Stomach (tissue), 9 donors: ENCODE measurements around the gene NAGPA. TPM values are rescaled to one million over a fixed set of nuclear protein-coding genes. Genes with fewer than 3 reads are reported as not detected.

Experiments
- DNase-seq, 2 donors: peaks; one replicate each; pipeline versions ENCODE4 v3.0.0 to v3.0.0-alpha.2; 2013 to 2019
- H3K27ac ChIP-seq, 5 donors: fragments of 200-600 bp in 4 of 5; sonication (generic) in 4 of 5; one replicate each; pipeline ENCODE4 v1.5.1; 2013 to 2019; ENCODE audit warnings: mild to moderate bottlenecking in 1 of 5, moderate library complexity in 1 of 5
- H3K27me3 ChIP-seq, 3 donors: fragments of 200-600 bp; sonication (generic); one replicate each; pipeline ENCODE4 v1.5.1; 2017 to 2019; ENCODE audit warnings: mixed run types in 1 of 3
- H3K36me3 ChIP-seq, 4 donors: fragments of 200-600 bp; sonication (generic); 1 replicate in 3 of 4; 2 replicates in 1 of 4; pipeline ENCODE4 v1.5.1; 2016 to 2019
- H3K4me1 ChIP-seq, 4 donors: fragments of 200-600 bp; sonication (generic); one replicate each; pipeline ENCODE4 v1.5.1; 2016 to 2019
- H3K4me3 ChIP-seq, 4 donors: fragments of 200-600 bp; sonication (generic) in 3 of 4; one replicate each; pipeline ENCODE4 v1.5.1; 2016 to 2019; ENCODE audit warnings: mild to moderate bottlenecking in 1 of 4
- H3K9me3 ChIP-seq, 4 donors: fragments of 200-600 bp; sonication (generic); one replicate each; pipeline ENCODE4 v1.5.1; 2016 to 2019
- EP300 ChIP-seq: sonication (generic); formaldehyde crosslinking; IDR thresholded peaks from one replicate; pipeline ENCODE4 v1.6.1; 2017; ENCODE audit warnings: antibody characterized with exemption
- POLR2A ChIP-seq, 4 donors: fragments of 450-650 bp; IDR thresholded peaks; one replicate each; pipeline ENCODE4 v1.6.1; 2016; ENCODE audit warnings: antibody characterized with exemption in 4 of 4, control low read depth in 2 of 4, mild to moderate bottlenecking in 1 of 4, moderate library complexity in 1 of 4
- POLR2AphosphoS5 ChIP-seq, 3 donors: sonication (generic); formaldehyde crosslinking; IDR thresholded peaks; one replicate each; pipeline ENCODE4 v1.6.1; 2016; ENCODE audit warnings: antibody characterized with exemption in 3 of 3
- WGBS, 5 donors: extraction: QIAGEN DNeasy Blood & Tissue Kit in 3 of 5; methylation state at CpG; one replicate each; pipeline versions ENCODE4 v1.1.5 to v1.1.7; 2013 to 2018; 5-methylcytosine and 5-hydroxymethylcytosine counted together
- intact Hi-C: fragments of 100-400 bp; cut with DNase I; formaldehyde crosslinking; loops from one replicate; pipeline ENCODE4 v1.15.1; 2023; ENCODE audit warnings: low total_unique reads
- polyA plus RNA-seq, 3 donors: library from polyadenylated mRNA; stranded (reverse); fragments of 200-250 nt; gene quantifications; one replicate each; pipeline ENCODE4 v1.2.3, GENCODE V29; 2013
- total RNA-seq, 5 donors: library from RNA; depleted of rRNA; stranded (reverse); fragments of >200 nt; gene quantifications; one replicate each; pipeline versions ENCODE4 v1.1.0 to v1.2.3, GENCODE V29; 2014 to 2016
- TF ChIP-seq, protein P1 (sequence below), 7 experiments: fragments of 450-650 bp in 4 of 7; fragments of 200-600 bp in 3 of 7; sonication (generic) in 3 of 7; IDR thresholded peaks; one replicate each; pipeline ENCODE4 v1.5.1; 2016 to 2019; ENCODE audit warnings: antibody characterized with exemption in 7 of 7, control low read depth in 2 of 7, mild to moderate bottlenecking in 1 of 7
- donor health status: healthy with polysubstance abuse.
- donor health status: Bipolar disorder and iron deficiency.
- donor health status: healthy.

The NAGPA gene
- total and polyA plus RNA-seq, 8 donors: 10.0 to 139 (median 24.2) TPM

DNA sequence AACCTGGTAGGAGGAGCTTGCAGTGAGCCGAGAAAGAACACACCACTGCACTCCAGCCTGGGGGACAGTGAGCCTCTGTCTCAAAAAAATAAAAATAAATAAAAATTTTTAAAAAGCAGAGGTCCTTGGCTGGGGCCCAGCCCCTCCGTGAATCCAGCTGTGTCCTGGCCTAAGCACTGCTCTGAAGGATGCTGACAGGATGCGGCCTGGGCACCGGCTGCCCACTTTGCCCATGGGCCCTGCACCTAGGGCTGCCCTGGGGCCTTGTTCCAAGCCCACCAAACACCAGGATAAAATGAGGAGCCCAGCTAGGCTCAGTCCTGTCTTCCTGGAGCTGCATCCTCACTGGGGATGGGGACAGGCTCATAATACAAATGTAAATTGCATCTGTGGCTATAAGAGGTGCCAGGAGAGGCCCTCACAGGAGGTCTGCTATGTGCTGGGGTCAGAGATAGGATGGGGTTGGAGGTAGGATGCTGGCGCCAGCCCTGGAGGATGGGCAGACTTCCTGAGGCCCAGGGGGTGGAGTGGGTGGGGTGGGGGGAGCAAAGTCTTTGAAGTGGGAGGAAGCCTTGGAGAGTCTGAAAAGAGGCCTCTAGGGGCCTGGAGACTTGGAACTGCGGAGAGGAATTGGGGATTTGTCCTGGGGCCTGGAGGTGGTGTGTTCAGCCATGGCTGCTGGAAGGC is 25.8 kb upstream of the NAGPA start:
- TF ChIP-seq EP300: no peak
- TF ChIP-seq POLR2AphosphoS5 (IDR thresholded peaks at IDR 0.05): no peak
- no peak for TF ChIP-seq POLR2A (IDR thresholded peaks at IDR 0.05)
- TF ChIP-seq, protein P1, sequence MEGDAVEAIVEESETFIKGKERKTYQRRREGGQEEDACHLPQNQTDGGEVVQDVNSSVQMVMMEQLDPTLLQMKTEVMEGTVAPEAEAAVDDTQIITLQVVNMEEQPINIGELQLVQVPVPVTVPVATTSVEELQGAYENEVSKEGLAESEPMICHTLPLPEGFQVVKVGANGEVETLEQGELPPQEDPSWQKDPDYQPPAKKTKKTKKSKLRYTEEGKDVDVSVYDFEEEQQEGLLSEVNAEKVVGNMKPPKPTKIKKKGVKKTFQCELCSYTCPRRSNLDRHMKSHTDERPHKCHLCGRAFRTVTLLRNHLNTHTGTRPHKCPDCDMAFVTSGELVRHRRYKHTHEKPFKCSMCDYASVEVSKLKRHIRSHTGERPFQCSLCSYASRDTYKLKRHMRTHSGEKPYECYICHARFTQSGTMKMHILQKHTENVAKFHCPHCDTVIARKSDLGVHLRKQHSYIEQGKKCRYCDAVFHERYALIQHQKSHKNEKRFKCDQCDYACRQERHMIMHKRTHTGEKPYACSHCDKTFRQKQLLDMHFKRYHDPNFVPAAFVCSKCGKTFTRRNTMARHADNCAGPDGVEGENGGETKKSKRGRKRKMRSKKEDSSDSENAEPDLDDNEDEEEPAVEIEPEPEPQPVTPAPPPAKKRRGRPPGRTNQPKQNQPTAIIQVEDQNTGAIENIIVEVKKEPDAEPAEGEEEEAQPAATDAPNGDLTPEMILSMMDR (IDR thresholded peaks at IDR 0.05): no peak
- no peaks in the 10 kb centered on the region for H3K27me3 ChIP-seq
- intact Hi-C loops: no loop called here
- no peaks in the 10 kb centered on the region for H3K9me3 ChIP-seq
- H3K4me3 ChIP-seq: no peak overlapping the region
- peaks cover 0 to 6% (median 4%) of the 10 kb centered on the region in 4 donors for H3K4me1 ChIP-seq
- no peak for DNase-seq
- H3K27ac ChIP-seq: no peak overlapping the region
- WGBS, 5 donors: 77 to 87% (median 81%) methylated on average over 6 of the region's 6 CpGs
- H3K36me3 ChIP-seq: peaks cover 0 to 41% (median 30%) of the 10 kb centered on the region in 4 donors

GRCh38 chr16:5058476-5058875 is 24.7 kb upstream of the NAGPA start:
- WGBS, 5 donors: 59 to 78% (median 72%) methylated on average over 7 of the region's 7 CpGs
- DNase-seq: no peak
- Histone ChIP-seq H3K36me3 (peaks cover 0 to 51% (median 36%) of the 10 kb centered on the region in 4 donors), H3K4me1 (peaks cover 0 to 3% (median 0%) of the 10 kb centered on the region in 4 donors), H3K4me3 (no peak overlapping the region), H3K27me3 (no peaks in the 10 kb centered on the region), H3K27ac (no peak overlapping the region), H3K9me3 (no peaks in the 10 kb centered on the region)
- TF ChIP-seq POLR2A (IDR thresholded peaks at IDR 0.05) (no peak), POLR2AphosphoS5 (IDR thresholded peaks at IDR 0.05) (no peak), EP300 (no peak)
- TF ChIP-seq, protein P1 (IDR thresholded peaks at IDR 0.05): no peak
- intact Hi-C loops: no loop called here

DNA sequence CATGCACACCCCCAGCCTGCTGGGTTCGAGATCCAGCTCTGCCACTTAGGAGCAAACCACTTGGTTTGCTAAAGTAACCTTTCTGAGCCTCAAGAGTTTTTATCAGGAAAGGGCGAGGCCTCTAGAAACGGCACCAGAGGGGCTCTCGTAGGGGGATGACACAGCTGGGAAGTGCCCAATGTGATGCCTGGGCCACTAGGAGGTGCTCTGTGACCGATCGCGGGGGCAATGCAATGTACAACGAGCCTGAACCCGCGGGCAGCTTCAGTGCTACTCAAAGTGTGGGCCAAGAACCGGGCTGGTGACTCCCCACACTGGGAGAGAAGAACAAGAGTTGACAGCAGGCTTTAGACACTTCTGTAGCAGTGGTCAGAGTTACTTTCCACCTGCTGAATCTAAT is 22.6 kb upstream of the NAGPA start:
- H3K36me3 ChIP-seq: peaks cover 0 to 41% (median 32%) of the 10 kb centered on the region in 4 donors
- TF ChIP-seq, protein P1 (IDR thresholded peaks at IDR 0.05): peak in 3 of 7 experiments; percentile 15 to 20 (median 19)
- no peak for TF ChIP-seq POLR2A (IDR thresholded peaks at IDR 0.05)
- peak; percentile 29 to 67 for DNase-seq
- intact Hi-C loops: no loop called here
- H3K27me3 ChIP-seq: no peaks in the 10 kb centered on the region
- H3K4me3 ChIP-seq: no peak overlapping the region
- H3K9me3 ChIP-seq: no peaks in the 10 kb centered on the region
- H3K27ac ChIP-seq: no peak overlapping the region
- H3K4me1 ChIP-seq: peaks cover 0 to 3% (median 0%) of the 10 kb centered on the region in 4 donors
- WGBS, 5 donors: 16 to 30% (median 23%) methylated on average over 11 of the region's 11 CpGs

DNA sequence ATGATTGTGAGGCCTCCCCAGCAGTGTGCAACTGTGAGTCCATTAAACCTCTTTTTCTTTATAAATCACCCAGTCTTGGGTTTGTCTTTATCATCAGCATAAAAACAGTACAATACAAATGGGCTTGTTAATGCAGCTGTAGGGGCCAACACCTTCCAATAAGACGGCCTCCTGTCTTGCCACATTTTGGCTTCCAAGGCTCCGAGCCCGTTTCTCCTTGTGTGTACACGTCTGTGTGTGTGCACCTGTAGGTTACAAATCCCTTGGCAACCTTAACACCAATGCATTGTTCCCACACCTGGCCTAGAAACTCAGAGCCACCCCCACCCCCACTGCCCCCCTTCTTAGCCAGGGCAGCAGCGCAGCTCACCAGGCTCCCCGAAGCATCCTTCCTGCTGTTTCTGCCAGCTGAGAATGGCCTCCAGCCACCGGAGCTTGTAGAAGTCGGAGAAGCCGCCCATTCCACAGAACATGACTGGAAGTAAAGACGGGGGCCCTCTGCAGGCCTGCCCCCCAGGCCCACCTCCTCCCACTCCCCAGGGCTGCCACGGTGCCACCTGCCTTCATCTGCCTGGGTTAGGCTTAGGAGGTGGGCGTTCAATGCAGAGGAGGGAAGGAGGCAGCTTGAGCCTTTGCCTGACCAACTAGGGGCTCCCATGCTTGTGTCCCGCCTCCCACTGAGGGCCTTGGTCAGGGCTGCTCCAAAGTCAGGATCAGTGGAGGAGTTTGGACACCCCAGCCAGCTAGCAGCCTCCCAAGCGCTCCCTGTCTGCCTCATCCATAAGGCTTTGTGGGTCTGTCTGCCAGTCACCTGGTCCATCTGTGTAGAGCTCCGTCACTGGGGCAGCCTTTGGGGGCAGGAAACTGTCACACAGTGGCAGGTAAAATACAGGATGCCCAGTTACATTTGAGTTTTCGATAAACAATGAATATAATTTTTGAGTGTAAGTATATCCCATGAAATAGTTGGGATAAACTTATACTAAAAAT is 21.4 kb upstream of the NAGPA start:
- H3K27me3 ChIP-seq: no peaks in the 10 kb centered on the region
- H3K27ac ChIP-seq: no peak overlapping the region
- no peak overlapping the region for H3K4me3 ChIP-seq
- 84 to 89% (median 87%) methylated on average over 15 to 16 of the region's 16 CpGs for WGBS, 5 donors
- peaks cover 0 to 3% (median 0%) of the 10 kb centered on the region in 4 donors for H3K4me1 ChIP-seq
- peaks cover 0 to 38% (median 29%) of the 10 kb centered on the region in 4 donors for H3K36me3 ChIP-seq
- no peaks in the 10 kb centered on the region for H3K9me3 ChIP-seq
- TF ChIP-seq, protein P1 (IDR thresholded peaks at IDR 0.05): no peak
- TF ChIP-seq POLR2AphosphoS5 (IDR thresholded peaks at IDR 0.05) (no peak), POLR2A (IDR thresholded peaks at IDR 0.05) (no peak), EP300 (no peak)
- intact Hi-C loops: no loop called here
- no peak for DNase-seq
